ENCODE measurements around the gene SAAL1. TPM values are rescaled to one million over a fixed set of nuclear protein-coding genes. Genes with fewer than 3 reads are reported as not detected.

Gene SAAL1
- total RNA-seq, 1 experiment from 2014 or later = 43.5 TPM

DNA sequence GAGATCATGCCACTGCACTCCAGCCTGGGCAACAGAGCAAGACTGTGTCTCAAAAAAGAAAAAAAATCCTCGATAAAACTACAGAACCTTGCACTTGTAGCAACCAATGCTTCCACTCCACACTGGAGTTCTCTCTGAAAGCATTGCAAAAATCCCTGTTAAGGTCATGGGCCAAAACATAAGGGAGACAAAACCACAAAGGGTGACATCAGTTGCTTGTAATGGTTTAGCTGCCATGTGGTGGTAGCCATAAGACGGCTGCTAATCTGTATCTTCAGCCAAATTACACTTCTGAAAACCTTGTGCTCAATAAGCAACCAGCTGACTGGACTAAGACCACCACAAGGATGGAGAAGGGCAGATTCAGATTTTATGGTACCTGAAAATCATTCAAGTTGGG lies 39.3 kb downstream of the SAAL1 start:
- H3K14ac ChIP-seq (ENCODE audit: insufficient read depth, low read length) = no peak overlapping the region
- H3K4me2 ChIP-seq (ENCODE audit: insufficient read depth, insufficient read length, low read length) = no peak overlapping the region
- WGBS (ENCODE audit: extremely low coverage, insufficient read length, low lambda C conversion rate) = no CpG with 5 or more reads among the region's 2 CpGs
- H3T11ph ChIP-seq (ENCODE audit: low read length) = no peak overlapping the region
- no peaks in the 10 kb centered on the region for H3K79me2 ChIP-seq (ENCODE audit: insufficient read depth, low read length)
- no peak overlapping the region for H2AK5ac ChIP-seq (ENCODE audit: insufficient read length, low read length)
- H2AFZ ChIP-seq (ENCODE audit: low read length) = no peak overlapping the region
- H3K9me3 ChIP-seq (ENCODE audit: control insufficient read depth, low read depth, low read length) = no peaks in the 10 kb centered on the region
- no peak overlapping the region for H3K4ac ChIP-seq (ENCODE audit: low read depth, low read length)
- H2BK5ac ChIP-seq (ENCODE audit: insufficient read length, low read length) = no peak overlapping the region
- DNase-seq = no peak
- H2BK12ac ChIP-seq (ENCODE audit: insufficient read length, low read depth, low read length) = no peak overlapping the region
- no peak overlapping the region for H4K91ac ChIP-seq (ENCODE audit: insufficient read length, low read depth, low read length)
- H3K27ac Mint-ChIP-seq = no peak overlapping the region
- no peak overlapping the region for H4K5ac ChIP-seq (ENCODE audit: insufficient read length, low read depth, low read length)
- no peak overlapping the region for H3K18ac ChIP-seq (ENCODE audit: insufficient read length, low read depth, low read length)
- no peak overlapping the region for H2BK20ac ChIP-seq (ENCODE audit: low read depth, low read length, poor library complexity, severe bottlenecking)
- no peak overlapping the region for H3K27ac ChIP-seq (ENCODE audit: insufficient read length, low read depth, low read length)
- no peak overlapping the region for H2BK15ac ChIP-seq (ENCODE audit: low read depth, low read length)
- H4K20me1 ChIP-seq (ENCODE audit: control insufficient read depth, insufficient read depth, insufficient read length) = no peaks in the 10 kb centered on the region
- H3K4me1 Mint-ChIP-seq = 0 out of 4 replicates have a peak, but pooled peaks cover 0 to 2% of the 10 kb centered on the region in 2 experiments
- TF ChIP-seq, protein P1, sequence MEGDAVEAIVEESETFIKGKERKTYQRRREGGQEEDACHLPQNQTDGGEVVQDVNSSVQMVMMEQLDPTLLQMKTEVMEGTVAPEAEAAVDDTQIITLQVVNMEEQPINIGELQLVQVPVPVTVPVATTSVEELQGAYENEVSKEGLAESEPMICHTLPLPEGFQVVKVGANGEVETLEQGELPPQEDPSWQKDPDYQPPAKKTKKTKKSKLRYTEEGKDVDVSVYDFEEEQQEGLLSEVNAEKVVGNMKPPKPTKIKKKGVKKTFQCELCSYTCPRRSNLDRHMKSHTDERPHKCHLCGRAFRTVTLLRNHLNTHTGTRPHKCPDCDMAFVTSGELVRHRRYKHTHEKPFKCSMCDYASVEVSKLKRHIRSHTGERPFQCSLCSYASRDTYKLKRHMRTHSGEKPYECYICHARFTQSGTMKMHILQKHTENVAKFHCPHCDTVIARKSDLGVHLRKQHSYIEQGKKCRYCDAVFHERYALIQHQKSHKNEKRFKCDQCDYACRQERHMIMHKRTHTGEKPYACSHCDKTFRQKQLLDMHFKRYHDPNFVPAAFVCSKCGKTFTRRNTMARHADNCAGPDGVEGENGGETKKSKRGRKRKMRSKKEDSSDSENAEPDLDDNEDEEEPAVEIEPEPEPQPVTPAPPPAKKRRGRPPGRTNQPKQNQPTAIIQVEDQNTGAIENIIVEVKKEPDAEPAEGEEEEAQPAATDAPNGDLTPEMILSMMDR (conservative IDR thresholded peaks at IDR 0.05) = no peak
- H4K8ac ChIP-seq (replicated peaks; ENCODE audit: insufficient read length, low read depth, low read length) = no peak overlapping the region
- no peaks in the 10 kb centered on the region for H3K9me3 Mint-ChIP-seq
- no peaks in the 10 kb centered on the region for H3K4me1 ChIP-seq (ENCODE audit: insufficient read depth, low read length)
- no peaks in the 10 kb centered on the region for H3K36me3 Mint-ChIP-seq (ENCODE audit: insufficient read depth in 1 of 3, low read depth in 3 of 3)
- H2BK120ac ChIP-seq (ENCODE audit: low read depth, low read length, poor library complexity, severe bottlenecking) = no peak overlapping the region
- H3K27me3 ChIP-seq (ENCODE audit: insufficient read depth, low read length) = no peaks in the 10 kb centered on the region
- H3K56ac ChIP-seq (ENCODE audit: insufficient read length, low read depth, low read length) = no peak overlapping the region
- H3K23ac ChIP-seq (ENCODE audit: insufficient read length, low read depth, low read length) = no peak overlapping the region
- H3K4me3 Mint-ChIP-seq = no peak overlapping the region
- H3K79me1 ChIP-seq (ENCODE audit: insufficient read depth, low read depth, low read length, poor library complexity, severe bottlenecking) = no peaks in the 10 kb centered on the region
- no peaks in the 10 kb centered on the region for H3K27me3 Mint-ChIP-seq (ENCODE audit: low read depth)
- H3K9ac ChIP-seq (ENCODE audit: extremely low read depth, insufficient read length, low read length) = no peak overlapping the region
- H3K23me2 ChIP-seq (ENCODE audit: insufficient read length, low read depth, low read length, poor library complexity, severe bottlenecking) = no peaks in the 10 kb centered on the region

Data from H9 (cell line).